Dermis microvascular lymphatic vessel endothelial cell (primary cell): ENCODE results near the gene CCDC146. TPM values are rescaled to one million over a fixed set of nuclear protein-coding genes. Genes with fewer than 3 reads are reported as not detected.
"Not testable (repeated sequence)": the region's sequence is repeated elsewhere in the genome, so short reads cannot be mapped to it uniquely, and the experiment has no call there.

Experiments
- DNase-seq, 2 donors: peaks; one replicate each; pipeline versions ENCODE4 v3.0.0 to v3.0.0-alpha.2; 2010; ENCODE audit warnings: low read depth in 2 of 2
- total RNA-seq: library from RNA; depleted of rRNA; stranded (reverse); fragments of >200 nt; gene quantifications from 2 replicates; pipeline ENCODE4 v1.2.1, GENCODE V29; 2014

The CCDC146 gene, protein sequence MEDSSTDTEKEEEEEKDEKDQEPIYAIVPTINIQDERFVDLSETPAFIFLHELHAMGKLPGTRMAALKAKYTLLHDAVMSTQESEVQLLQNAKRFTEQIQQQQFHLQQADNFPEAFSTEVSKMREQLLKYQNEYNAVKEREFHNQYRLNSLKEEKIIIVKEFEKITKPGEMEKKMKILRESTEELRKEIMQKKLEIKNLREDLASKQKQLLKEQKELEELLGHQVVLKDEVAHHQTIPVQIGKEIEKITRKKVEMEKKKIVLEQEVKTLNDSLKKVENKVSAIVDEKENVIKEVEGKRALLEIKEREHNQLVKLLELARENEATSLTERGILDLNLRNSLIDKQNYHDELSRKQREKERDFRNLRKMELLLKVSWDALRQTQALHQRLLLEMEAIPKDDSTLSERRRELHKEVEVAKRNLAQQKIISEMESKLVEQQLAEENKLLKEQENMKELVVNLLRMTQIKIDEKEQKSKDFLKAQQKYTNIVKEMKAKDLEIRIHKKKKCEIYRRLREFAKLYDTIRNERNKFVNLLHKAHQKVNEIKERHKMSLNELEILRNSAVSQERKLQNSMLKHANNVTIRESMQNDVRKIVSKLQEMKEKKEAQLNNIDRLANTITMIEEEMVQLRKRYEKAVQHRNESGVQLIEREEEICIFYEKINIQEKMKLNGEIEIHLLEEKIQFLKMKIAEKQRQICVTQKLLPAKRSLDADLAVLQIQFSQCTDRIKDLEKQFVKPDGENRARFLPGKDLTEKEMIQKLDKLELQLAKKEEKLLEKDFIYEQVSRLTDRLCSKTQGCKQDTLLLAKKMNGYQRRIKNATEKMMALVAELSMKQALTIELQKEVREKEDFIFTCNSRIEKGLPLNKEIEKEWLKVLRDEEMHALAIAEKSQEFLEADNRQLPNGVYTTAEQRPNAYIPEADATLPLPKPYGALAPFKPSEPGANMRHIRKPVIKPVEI
- total RNA-seq: 0.26 and 1.5 TPM in 2 replicates

DNA sequence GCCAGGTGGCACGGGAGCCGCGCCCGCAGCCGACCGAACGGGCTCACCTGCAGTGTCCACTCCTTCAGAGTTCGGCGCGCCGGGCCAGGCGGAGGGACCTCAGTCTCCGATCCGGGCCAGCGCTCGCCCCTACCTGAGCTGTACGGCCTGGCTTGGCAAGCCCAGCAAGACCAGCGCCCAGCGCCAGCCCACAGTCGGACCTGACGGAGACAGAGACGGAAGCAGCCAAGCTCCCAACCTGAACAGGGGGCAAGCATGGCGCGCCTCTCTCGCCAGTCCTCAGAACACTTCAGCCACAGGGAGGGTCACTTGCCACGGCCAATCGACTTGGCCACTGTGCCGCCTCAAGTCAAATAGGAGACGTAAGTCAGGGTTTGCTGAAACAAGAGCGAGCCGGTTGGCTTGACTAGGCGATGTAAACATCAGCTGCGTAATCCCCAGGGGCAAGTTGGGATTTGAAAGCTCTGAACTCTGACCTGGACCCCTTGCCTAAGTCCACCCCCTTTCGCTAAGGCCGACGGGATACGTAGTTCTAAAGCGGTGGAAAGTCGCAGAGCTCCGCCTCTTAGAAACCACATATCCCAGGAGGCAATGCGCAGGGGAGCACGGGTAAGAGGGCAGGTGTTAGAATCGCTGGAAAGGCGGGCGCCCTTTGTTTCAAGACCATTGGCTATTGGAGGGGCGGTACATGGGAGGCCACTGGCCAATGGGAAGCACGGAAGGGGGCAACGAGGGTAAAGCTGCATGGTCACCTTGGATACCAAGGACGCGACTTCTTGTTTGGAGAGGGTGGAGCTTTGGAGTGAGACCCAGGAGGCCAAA is at the start of gene CCDC146:
CCDC146 (plus strand) TSS at position 756 of the 822 bp plus-strand sequence. CDS start 45,054 bp downstream, outside the sequence.
- DNase-seq: peak; percentile 98 to 99

DNA sequence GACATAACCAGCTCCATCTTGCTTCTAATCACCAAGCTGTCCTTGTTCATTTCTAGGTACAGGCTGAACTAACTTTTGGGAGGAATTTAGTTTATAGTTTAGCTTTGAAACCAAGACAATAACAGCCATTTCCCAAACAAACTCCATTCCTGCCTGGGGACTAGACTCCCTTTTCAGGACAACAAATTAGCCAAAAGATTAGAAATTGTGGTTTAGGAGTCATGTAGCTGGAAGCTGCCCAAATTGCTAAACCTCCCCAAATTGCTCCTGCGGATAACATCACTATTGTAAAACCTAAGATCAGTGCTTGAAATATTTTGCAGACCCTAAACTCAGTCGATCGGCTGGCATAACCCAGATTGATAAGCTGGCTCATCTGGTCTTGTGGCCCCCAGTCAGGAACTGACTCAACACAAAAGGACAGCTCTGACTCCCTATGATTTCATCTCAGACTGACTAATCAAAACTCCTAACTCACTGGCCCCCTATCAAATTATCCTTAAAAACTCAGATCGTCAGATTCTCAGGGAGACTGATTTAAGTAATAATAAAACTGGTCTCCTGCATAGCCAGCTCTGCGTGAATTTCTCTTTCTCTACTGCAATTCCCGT is 47.5 kb upstream of the CCDC146 start:
- DNase-seq: not testable (repeated sequence)

GRCh38 chr7:77077060-77077459 is 45.4 kb upstream of the CCDC146 start:
- DNase-seq: not testable (repeated sequence)

DNA sequence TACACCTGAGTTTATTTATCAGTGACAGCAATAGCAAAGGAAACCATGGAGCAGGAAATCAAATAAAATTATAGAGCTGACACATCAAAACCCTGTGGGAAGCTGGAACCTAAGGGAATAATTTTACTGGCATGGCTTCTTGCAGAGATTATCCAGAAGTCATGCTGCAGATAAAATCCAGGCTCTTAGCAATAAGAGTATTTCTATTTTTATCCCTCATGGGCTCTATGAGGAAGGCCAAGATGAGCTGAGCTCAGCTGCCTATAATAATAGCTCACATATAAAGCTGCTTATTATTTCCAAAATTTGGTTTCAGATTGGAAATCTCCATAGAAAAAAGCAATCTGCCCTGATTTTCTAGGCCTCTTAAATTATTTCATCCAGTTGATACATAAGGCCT is 43.3 kb upstream of the CCDC146 start:
- DNase-seq: not testable (repeated sequence)

DNA sequence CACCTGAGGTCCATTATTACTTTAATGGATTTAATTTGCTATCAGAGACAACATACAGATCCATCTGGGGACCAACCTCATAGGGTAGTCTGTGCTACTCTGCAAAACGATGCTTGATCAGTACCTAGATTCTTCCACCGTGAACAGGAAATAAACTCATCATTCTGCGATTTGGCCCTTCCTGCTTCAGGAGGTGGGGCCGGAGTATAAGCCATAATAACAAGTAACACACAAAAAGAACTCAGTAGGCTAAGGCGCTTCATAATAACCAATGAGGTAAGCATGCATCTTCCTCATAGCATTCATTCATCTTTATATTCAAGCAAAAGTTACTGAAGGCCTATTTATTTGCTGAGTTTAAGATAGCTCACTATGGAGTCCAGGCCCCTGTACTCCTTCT is 42.8 kb upstream of the CCDC146 start:
- peak in 1 of 2 donors; percentile 47 for DNase-seq

- not testable (repeated sequence) for DNase-seq
Observed at GRCh38 chr7:77080236-77080635, 42.2 kb upstream of the CCDC146 start.

GRCh38 chr7:77082192-77082591 is 40.2 kb upstream of the CCDC146 start:
- not testable (repeated sequence) for DNase-seq

- DNase-seq: not testable (repeated sequence)
Observed at GRCh38 chr7:77092301-77092700, 30.1 kb upstream of the CCDC146 start.

DNA sequence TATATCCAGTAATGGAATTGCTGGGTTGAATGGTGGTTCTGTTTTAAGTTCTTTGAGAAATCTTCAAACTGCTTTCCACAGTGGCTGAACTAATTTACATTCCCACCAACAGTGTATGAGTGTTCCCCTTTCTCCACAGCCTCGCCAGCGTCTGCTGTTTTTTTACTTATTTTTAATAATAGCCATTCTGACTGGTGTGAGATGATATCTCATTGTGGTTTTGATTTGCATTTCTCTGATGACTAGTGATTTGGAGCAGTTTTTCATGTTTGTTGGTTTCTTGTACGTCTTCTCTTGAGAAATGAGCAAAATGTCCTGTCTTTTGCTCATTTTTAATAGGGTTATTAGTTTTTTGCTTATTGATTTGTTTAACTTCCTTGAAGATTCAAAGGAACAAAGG is 21.9 kb upstream of the CCDC146 start:
- not testable (repeated sequence) for DNase-seq

DNA sequence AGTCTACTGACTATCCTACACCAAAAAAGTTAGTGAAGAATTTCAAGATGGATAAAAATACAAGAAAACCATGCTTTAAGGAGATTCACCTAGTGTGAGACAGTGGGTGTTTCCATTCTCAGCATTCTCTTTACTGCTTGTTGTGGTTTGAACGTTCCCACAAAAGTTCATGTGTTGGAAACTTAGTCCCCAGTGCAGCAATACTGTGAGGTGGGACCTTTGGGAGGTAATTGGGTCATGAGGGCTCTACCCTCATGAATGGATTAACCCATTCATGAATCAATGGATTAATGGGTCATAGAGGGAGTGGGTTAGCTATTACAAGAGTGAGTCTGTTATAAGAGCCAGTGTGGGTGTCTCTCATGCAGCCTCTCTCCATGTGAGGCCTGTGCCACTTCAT is 21.2 kb upstream of the CCDC146 start:
- not testable (repeated sequence) for DNase-seq

DNA sequence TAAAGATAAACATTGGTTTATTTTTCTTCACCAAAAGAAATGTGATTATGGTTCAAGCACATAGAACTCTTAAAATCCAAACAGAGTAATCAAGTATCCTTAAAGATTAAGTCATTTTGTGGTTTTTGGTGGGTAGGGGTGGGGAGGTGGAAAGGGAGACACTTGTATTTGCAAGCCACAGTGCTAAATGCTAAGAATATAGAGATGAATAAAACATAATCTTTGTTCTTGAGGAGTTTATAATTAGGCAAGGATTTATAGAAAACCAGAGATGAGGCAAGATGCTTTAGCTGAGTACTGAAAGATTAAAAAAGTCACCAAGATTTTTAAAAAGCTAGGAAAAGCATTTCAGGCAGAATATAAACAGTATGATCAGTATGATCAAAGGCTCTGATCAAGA is 19.7 kb upstream of the CCDC146 start:
- not testable (repeated sequence) for DNase-seq

GRCh38 chr7:77105904-77106303 is 16.5 kb upstream of the CCDC146 start:
- not testable (repeated sequence) for DNase-seq

DNA sequence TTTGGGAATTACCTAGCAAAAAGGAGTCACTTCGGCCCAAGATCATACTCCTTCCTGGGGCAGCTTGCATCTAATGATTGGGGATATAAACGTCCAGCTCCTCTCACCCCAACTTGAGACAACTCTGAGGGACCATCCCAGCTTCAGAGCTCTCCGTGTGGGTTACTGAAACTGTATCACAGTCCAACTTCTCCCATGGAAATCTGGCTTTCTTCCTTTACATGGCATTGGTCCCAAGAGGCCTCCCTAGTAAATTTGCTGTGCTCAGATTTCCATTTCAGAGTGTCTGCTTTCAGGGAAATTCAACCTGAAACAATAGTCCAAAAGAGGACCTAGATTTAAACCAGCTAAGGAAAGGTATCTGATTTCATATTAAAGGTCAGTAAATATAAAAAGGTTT is 14.8 kb upstream of the CCDC146 start:
- DNase-seq: not testable (repeated sequence)

DNA sequence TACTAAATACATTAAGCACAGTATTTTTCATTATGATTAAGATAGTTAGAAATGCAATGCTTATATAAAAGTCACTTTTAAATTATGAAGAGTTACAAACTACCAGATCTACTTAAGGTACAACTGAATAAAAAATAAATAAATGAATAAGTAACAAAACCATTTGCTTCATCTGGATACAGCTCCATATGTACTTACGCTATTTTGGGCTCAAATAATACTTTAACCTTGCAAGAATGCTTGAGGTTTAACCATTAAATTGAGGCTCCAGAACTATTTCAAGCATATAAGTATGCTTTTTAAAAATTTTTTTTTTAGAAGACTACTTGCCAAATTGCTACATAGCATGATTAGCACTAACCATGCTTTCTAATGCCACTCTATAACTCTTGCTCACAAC is 14.1 kb upstream of the CCDC146 start:
- not testable (repeated sequence) for DNase-seq

- DNase-seq: not testable (repeated sequence)
Observed at GRCh38 chr7:77112719-77113306, 9.6 kb upstream of the CCDC146 start.

DNA sequence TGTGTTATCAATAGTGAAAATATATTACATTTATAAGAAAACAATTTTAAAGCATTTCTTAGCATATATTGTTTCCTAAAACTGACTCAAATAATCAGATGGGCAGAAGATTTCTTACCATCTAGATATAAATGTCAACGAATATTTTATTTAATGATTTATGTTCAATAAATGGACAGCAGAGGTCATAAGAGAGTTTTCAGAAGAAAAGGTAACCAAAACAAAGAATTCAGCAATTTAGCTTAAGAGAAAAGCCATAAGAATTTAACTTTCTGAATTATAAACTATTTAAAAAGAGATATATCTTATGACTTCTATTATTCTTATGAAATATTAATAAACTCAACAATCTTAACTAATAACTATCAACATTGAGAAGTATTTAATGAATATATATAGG is 3.1 kb downstream of the CCDC146 start:
- peak in 1 of 2 donors; percentile 0 for DNase-seq

- not testable (repeated sequence) for DNase-seq
Observed at GRCh38 chr7:77127009-77127408, 4.6 kb downstream of the CCDC146 start.

DNA sequence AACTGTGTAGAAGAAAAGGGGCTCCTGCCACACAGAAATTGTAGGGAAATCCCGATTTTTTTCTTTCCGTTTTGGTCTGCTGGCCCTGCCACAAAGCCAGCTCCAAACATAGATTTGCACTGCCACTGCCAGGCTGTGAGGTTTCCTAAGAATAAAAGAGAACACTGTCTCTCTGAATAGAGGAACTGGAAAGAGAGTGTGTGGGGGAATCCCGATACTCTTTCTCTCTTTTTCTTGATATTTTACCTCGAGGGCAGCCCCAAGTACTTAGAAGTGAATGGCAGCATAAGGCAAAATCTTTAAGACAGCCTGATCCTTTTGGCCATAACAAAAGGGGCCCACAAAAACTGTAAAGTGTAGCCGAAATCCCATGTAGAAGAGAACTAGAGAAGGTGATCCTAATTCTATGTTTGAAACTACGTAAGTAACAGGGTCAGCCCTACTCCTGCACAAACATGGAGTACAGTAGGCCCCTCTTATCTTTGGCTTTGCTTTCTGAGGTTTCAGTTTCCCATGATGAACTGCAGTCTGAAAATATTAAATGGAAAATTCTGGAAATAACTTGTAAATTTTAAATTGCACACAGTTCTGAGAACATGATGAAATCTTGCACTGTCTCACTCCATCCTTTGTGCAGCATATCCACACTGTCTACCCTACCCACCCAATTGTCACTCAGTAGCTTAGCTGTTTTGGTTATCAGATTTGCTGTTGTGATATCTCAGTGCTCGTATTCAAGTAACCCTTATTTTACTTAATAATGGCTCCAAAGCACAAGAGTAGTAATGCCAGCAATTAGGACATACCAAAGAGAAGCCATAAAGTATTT is 6.4 kb downstream of the CCDC146 start:
- not testable (repeated sequence) for DNase-seq

DNA sequence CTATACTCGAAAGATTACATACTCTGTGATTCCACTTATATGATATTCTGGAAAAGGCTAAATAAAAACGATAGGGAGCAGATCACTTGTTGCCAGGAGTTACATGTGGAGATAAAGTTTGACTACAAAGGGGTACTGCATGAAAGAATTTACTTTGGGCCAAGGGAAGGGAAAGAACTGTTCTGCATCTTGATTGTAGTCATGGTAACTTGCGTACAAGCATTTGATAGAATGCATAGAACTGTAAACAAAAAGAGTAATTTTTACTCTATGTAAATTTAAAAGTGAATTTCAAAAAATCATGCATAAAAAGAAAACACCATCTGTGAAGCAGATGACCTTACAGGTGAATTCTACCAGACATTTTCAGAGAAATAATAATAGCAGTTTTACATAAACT is 9.4 kb downstream of the CCDC146 start:
- not testable (repeated sequence) for DNase-seq
